ENCODE measurements around the gene CNTNAP2.

The CNTNAP2 gene

GRCh38 chr7:148104136-148104716 is 1987.6 kb downstream of the CNTNAP2 start:
- H3K4me3 ChIP-seq (ENCODE audit: control insufficient read depth, low read depth, low read length) = no peak overlapping the region
- TF ChIP-seq, protein P1, sequence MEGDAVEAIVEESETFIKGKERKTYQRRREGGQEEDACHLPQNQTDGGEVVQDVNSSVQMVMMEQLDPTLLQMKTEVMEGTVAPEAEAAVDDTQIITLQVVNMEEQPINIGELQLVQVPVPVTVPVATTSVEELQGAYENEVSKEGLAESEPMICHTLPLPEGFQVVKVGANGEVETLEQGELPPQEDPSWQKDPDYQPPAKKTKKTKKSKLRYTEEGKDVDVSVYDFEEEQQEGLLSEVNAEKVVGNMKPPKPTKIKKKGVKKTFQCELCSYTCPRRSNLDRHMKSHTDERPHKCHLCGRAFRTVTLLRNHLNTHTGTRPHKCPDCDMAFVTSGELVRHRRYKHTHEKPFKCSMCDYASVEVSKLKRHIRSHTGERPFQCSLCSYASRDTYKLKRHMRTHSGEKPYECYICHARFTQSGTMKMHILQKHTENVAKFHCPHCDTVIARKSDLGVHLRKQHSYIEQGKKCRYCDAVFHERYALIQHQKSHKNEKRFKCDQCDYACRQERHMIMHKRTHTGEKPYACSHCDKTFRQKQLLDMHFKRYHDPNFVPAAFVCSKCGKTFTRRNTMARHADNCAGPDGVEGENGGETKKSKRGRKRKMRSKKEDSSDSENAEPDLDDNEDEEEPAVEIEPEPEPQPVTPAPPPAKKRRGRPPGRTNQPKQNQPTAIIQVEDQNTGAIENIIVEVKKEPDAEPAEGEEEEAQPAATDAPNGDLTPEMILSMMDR (conservative IDR thresholded peaks at IDR 0.05; ENCODE audit: control insufficient read depth, insufficient read depth, low read depth, low read length) = no peak
- DNase-seq (ENCODE audit: low read depth) = no peak

- no peak overlapping the region for H3K4me3 ChIP-seq (ENCODE audit: control insufficient read depth, low read depth, low read length)
- TF ChIP-seq, protein P1 (conservative IDR thresholded peaks at IDR 0.05; ENCODE audit: control insufficient read depth, insufficient read depth, low read depth, low read length) = no peak
- DNase-seq (ENCODE audit: low read depth) = no peak
Measured at GRCh38 chr7:148104924-148105323, 1988.3 kb downstream of the CNTNAP2 start.

- H3K4me3 ChIP-seq (ENCODE audit: control insufficient read depth, low read depth, low read length) = no peak overlapping the region
- no peak for DNase-seq (ENCODE audit: low read depth)
- TF ChIP-seq, protein P1 (conservative IDR thresholded peaks at IDR 0.05; ENCODE audit: control insufficient read depth, insufficient read depth, low read depth, low read length) = no peak
Measured at GRCh38 chr7:148105853-148106252, 1989.3 kb downstream of the CNTNAP2 start.

GRCh38 chr7:148107443-148108127 is 1991.0 kb downstream of the CNTNAP2 start:
- TF ChIP-seq, protein P1 (conservative IDR thresholded peaks at IDR 0.05; ENCODE audit: control insufficient read depth, insufficient read depth, low read depth, low read length) = no peak
- DNase-seq (ENCODE audit: low read depth) = no peak

GRCh38 chr7:148108381-148108780 is 1991.8 kb downstream of the CNTNAP2 start:
- TF ChIP-seq, protein P1 (conservative IDR thresholded peaks at IDR 0.05; ENCODE audit: control insufficient read depth, insufficient read depth, low read depth, low read length) = no peak
- H3K4me3 ChIP-seq (ENCODE audit: control insufficient read depth, low read depth, low read length) = no peak overlapping the region
- no peak for DNase-seq (ENCODE audit: low read depth)

More at GRCh38 chr7:148107443-148108127, 1991.0 kb downstream of the CNTNAP2 start:
- no peak overlapping the region for H3K4me3 ChIP-seq (ENCODE audit: control insufficient read depth, low read depth, low read length)

GRCh38 chr7:148110097-148110868 is 1993.7 kb downstream of the CNTNAP2 start:
- DNase-seq (ENCODE audit: low read depth) = no peak
- no peak overlapping the region for H3K4me3 ChIP-seq (ENCODE audit: control insufficient read depth, low read depth, low read length)
- TF ChIP-seq, protein P1 (conservative IDR thresholded peaks at IDR 0.05; ENCODE audit: control insufficient read depth, insufficient read depth, low read depth, low read length) = no peak

All from fibroblast of mammary gland (primary cell).